HepG2 (cell line): ENCODE data around the gene DIS3L2. TPM values are rescaled to one million over a fixed set of nuclear protein-coding genes. Genes with fewer than 3 reads are reported as not detected.

Experiments
- ARID5B ChIP-seq: IDR thresholded peaks from 2 replicates; pipeline ENCODE4 v1.4.0; 2020; ENCODE audit warnings: mild to moderate bottlenecking, missing genetic modification reagents
- BCL6 ChIP-seq: IDR thresholded peaks from 2 replicates; pipeline ENCODE4 v1.6.1; 2016; ENCODE audit warnings: missing genetic modification reagents, missing compliant biosample characterization
- FOXP4 ChIP-seq: sonication (generic); formaldehyde crosslinking; IDR thresholded peaks from 2 replicates; pipeline ENCODE4 v1.4.0; 2020; ENCODE audit warnings: missing genetic modification reagents
- HDAC2 ChIP-seq: sonication (generic); formaldehyde crosslinking; IDR thresholded peaks from 2 replicates; pipeline ENCODE4 v1.4.0; 2020; ENCODE audit warnings: missing genetic modification reagents
- HNF4G ChIP-seq, 2 experiments: sonication (generic) in 1 of 2; formaldehyde crosslinking in 1 of 2; IDR thresholded peaks; 2 replicates each; pipeline versions ENCODE4 v1.4.0 to v1.6.1; 2011 to 2020; ENCODE audit warnings: borderline replicate concordance in 2 of 2, low read depth in 2 of 2, mild to moderate bottlenecking in 2 of 2, low read length in 1 of 2, missing genetic modification reagents in 1 of 2, moderate library complexity in 1 of 2
- HOXA3 ChIP-seq: sonication (generic); formaldehyde crosslinking; IDR thresholded peaks from 2 replicates; pipeline ENCODE4 v1.5.0; 2020; ENCODE audit warnings: missing genetic modification reagents
- IRF2 ChIP-seq: IDR thresholded peaks from 2 replicates; pipeline ENCODE4 v1.6.1; 2018; ENCODE audit warnings: missing genetic modification reagents, missing compliant biosample characterization
- ISL2 ChIP-seq: sonication (generic); formaldehyde crosslinking; IDR thresholded peaks from 2 replicates; pipeline ENCODE4 v1.5.0; 2020; ENCODE audit warnings: missing genetic modification reagents
- MED1 ChIP-seq: sonication (generic); formaldehyde crosslinking; IDR thresholded peaks from 2 replicates; pipeline ENCODE4 v1.4.0; 2020; ENCODE audit warnings: missing genetic modification reagents
- MYPOP ChIP-seq: sonication (generic); formaldehyde crosslinking; IDR thresholded peaks from 2 replicates; pipeline ENCODE4 v1.8.1; 2023; ENCODE audit warnings: mild to moderate bottlenecking, moderate library complexity, missing genetic modification reagents
- NCOR1 ChIP-seq: fragments of 200-600 bp; sonication (generic); IDR thresholded peaks from 2 replicates; pipeline ENCODE4 v1.7.0; 2017; ENCODE audit warnings: antibody characterized with exemption, low read length, borderline replicate concordance
- SOX13 ChIP-seq, 3 experiments: fragments of 450-650 bp in 1 of 3; sonication (generic) in 1 of 3; formaldehyde crosslinking in 1 of 3; IDR thresholded peaks in 2 of 3; conservative IDR thresholded peaks in 1 of 3; 2 replicates each; pipeline versions ENCODE4 v1.5.0 to v1.6.1; 2016 to 2020; ENCODE audit warnings: antibody characterized with exemption in 1 of 3, mild to moderate bottlenecking in 1 of 3, missing compliant biosample characterization in 1 of 3, missing genetic modification reagents in 1 of 3, moderate library complexity in 1 of 3
- STAG1 ChIP-seq: sonication (generic); formaldehyde crosslinking; IDR thresholded peaks from 2 replicates; pipeline ENCODE4 v1.4.0; 2020; ENCODE audit warnings: missing genetic modification reagents
- ZBTB34 ChIP-seq: sonication (generic); formaldehyde crosslinking; IDR thresholded peaks from 2 replicates; pipeline ENCODE4 v1.8.0; 2022; ENCODE audit warnings: mild to moderate bottlenecking, missing genetic modification reagents
- ZFYVE20 ChIP-seq: sonication (generic); formaldehyde crosslinking; IDR thresholded peaks from 2 replicates; pipeline ENCODE4 v1.8.0; 2023; ENCODE audit warnings: low read depth, mild to moderate bottlenecking, moderate library complexity, missing genetic modification reagents, borderline replicate concordance
- ZKSCAN1 ChIP-seq: fragments of 150-350 bp; IDR thresholded peaks from 2 replicates; pipeline ENCODE4 v1.6.1; 2014; ENCODE audit warnings: low read length
- ZNF550 ChIP-seq: sonication (generic); formaldehyde crosslinking; IDR thresholded peaks from 2 replicates; pipeline ENCODE4 v1.4.0; 2020; ENCODE audit warnings: mild to moderate bottlenecking, missing genetic modification reagents, borderline replicate concordance
- ZNF572 ChIP-seq: sonication (generic); formaldehyde crosslinking; IDR thresholded peaks from 2 replicates; pipeline ENCODE4 v1.5.1; 2020; ENCODE audit warnings: mild to moderate bottlenecking, missing genetic modification reagents
- ZNF605 ChIP-seq: sonication (generic); formaldehyde crosslinking; IDR thresholded peaks from 2 replicates; pipeline ENCODE4 v1.8.0; 2022; ENCODE audit warnings: mild to moderate bottlenecking, missing genetic modification reagents
- ZNF644 ChIP-seq: IDR thresholded peaks from 2 replicates; pipeline ENCODE4 v1.6.1; 2016; ENCODE audit warnings: low read depth
- polyA plus RNA-seq, 8 experiments: library from polyadenylated mRNA; depleted of rRNA in 3 of 8; stranded (reverse) in 7 of 8; unstranded in 1 of 8; fragments of >200 nt; fragmentation: Illumina TruSeq in 4 of 8; extraction: Trizol in 4 of 8; gene quantifications; 2 replicates each; pipeline versions ENCODE4 v1.2.1 to v1.2.3, GENCODE V29; 2011 to 2016; ENCODE audit warnings: low read depth in 4 of 8, missing spikeins in 1 of 8, mixed read lengths in 1 of 8; ENCODE audit not compliant: insufficient read depth in 1 of 8
- total RNA-seq, 5 experiments: library from RNA; depleted of rRNA; stranded (reverse); fragments of >200 nt; fragmentation: Illumina TruSeq; extraction: Trizol; gene quantifications; 2 replicates each; pipeline ENCODE4 v1.2.3, GENCODE V29; 2016; ENCODE audit warnings: low read depth in 1 of 5

DIS3L2 gene
- total and polyA plus RNA-seq, 2 of the 13 experiments (the other 11 are each of a cell fraction or from before 2014, with no cell fraction given), result 7.0 to 23.9 TPM

- peak; percentile 53 for TF ChIP-seq ARID5B
- TF ChIP-seq ISL2 (CRISPR knock-in tag), result peak; percentile 34; the same call in 1 of the 2 replicates
- TF ChIP-seq FOXP4 (CRISPR knock-in tag), result 0 out of 2 replicates have a peak, but pooled peaks have one; percentile 19
- 0 out of 2 replicates have a peak, but pooled peaks have one; percentile 24 for TF ChIP-seq ZKSCAN1
- peak; percentile 46; the same call in 1 of the 2 replicates for TF ChIP-seq HNF4G (IDR thresholded peaks at IDR 0.05; ENCODE audit: borderline replicate concordance, low read depth, low read length)
- no peak; the same call in 1 of the 2 replicates for TF ChIP-seq HNF4G (CRISPR knock-in tag; IDR thresholded peaks at IDR 0.05; ENCODE audit: borderline replicate concordance, low read depth)
- TF ChIP-seq SOX13 (IDR thresholded peaks at IDR 0.05), result no peak
- peak in 1 of 2 experiments; percentile 28; a peak in 1 of 4 replicates for TF ChIP-seq SOX13 (CRISPR knock-in tag; conservative IDR thresholded peaks at IDR 0.05 in 1 of 2, IDR thresholded peaks at IDR 0.05 in 1 of 2)
- 0 out of 2 replicates have a peak, but pooled peaks have one; percentile 17 for TF ChIP-seq ZBTB34
- no peak for TF ChIP-seq ZNF605 (CRISPR knock-in tag)
- 0 out of 2 replicates have a peak, but pooled peaks have one; percentile 5 for TF ChIP-seq STAG1 (CRISPR knock-in tag)
- no peak for TF ChIP-seq ZFYVE20 (CRISPR knock-in tag)
- no peak for TF ChIP-seq ZNF572 (CRISPR knock-in tag)
- TF ChIP-seq NCOR1, result peak; percentile 54; the same call in 1 of the 2 replicates
- TF ChIP-seq ZNF550 (CRISPR knock-in tag), result 0 out of 2 replicates have a peak, but pooled peaks have one; percentile 62
- 0 out of 2 replicates have a peak, but pooled peaks have one; percentile 16 for TF ChIP-seq IRF2 (CRISPR knock-in tag)
- TF ChIP-seq MED1 (CRISPR knock-in tag), result 0 out of 2 replicates have a peak, but pooled peaks have one; percentile 27
- TF ChIP-seq ZNF644 (CRISPR knock-in tag), result peak; percentile 61; the same call in 1 of the 2 replicates
- TF ChIP-seq BCL6 (CRISPR knock-in tag), result 0 out of 2 replicates have a peak, but pooled peaks have one; percentile 7
- TF ChIP-seq HDAC2 (CRISPR knock-in tag), result peak; percentile 37; the same call in 1 of the 2 replicates
- TF ChIP-seq HOXA3, result peak; percentile 64
- TF ChIP-seq MYPOP (CRISPR knock-in tag), result no peak
Measured at GRCh38 chr2:232304236-232304635, 342.7 kb downstream of the DIS3L2 start (continued).
